Neural progenitor cell (in vitro differentiated cells): ENCODE results near the gene WWOX.

Source experiments
- CTCF ChIP-seq: fragments of 200-600 bp; sonication (generic); IDR thresholded peaks from 2 replicates; pipeline ENCODE4 v1.5.1; 2017; ENCODE audit warnings: antibody characterized with exemption, mild to moderate bottlenecking
- EZH2 ChIP-seq: fragments of 200-600 bp; sonication (generic); IDR thresholded peaks from 2 replicates; pipeline ENCODE4 v1.6.1; 2017; ENCODE audit warnings: antibody characterized with exemption, mild to moderate bottlenecking, moderate library complexity
- EZH2phosphoT487 ChIP-seq: fragments of 200-600 bp; sonication (generic); IDR thresholded peaks from 2 replicates; pipeline ENCODE4 v1.6.1; 2017; ENCODE audit warnings: antibody characterized with exemption

- TF ChIP-seq CTCF (no peak), EZH2 (no peak), EZH2phosphoT487 (no peak)
Measured at GRCh38 chr16:78900044-78900811, 800.8 kb downstream of the WWOX start.
